ENCODE results near the gene KIF25. TPM values are rescaled to one million over a fixed set of nuclear protein-coding genes. Genes with fewer than 3 reads are reported as not detected.
A peak's percentile ranks its signal among the peaks of the same experiment; 100 is the strongest.

KIF25 gene
- total and polyA plus RNA-seq, 11 donors = 0.11 to 0.29 (median 0.16) TPM; not detected in 5

GRCh38 chr6:167962711-167963110, 34.8 kb upstream of the KIF25 start:
- Histone ChIP-seq H3K27ac (peak overlapping the region in 6 of 12 donors; percentile 4 to 44 (median 26)), H3K4me3 (no peak overlapping the region), H3K9me3 (no peaks in the 10 kb centered on the region), H3K4me1 (peaks cover 0 to 73% (median 13%) of the 10 kb centered on the region in 12 donors), H3K36me3 (peaks cover 0 to 73% (median 41%) of the 10 kb centered on the region in 9 donors), H3K27me3 (no peaks in the 10 kb centered on the region)
- intact Hi-C loops (cut with DNase I) = no loop called here
- DNase-seq = no peak
- peak in 3 of 4 donors; percentile 20 to 70 (median 31) for ATAC-seq
- 29 to 46% (median 40%) methylated on average over 5 of the region's 5 CpGs for WGBS, 4 donors
- TF ChIP-seq POLR2A (IDR thresholded peaks at IDR 0.05) (no peak), CTCF (IDR thresholded peaks at IDR 0.05) (no peak)

- Histone ChIP-seq H3K36me3 (peaks cover 0 to 76% (median 49%) of the 10 kb centered on the region in 9 donors), H3K4me3 (no peak overlapping the region), H3K9me3 (no peaks in the 10 kb centered on the region), H3K27ac (peak overlapping the region in 7 of 12 donors; percentile 23 to 80 (median 43)), H3K4me1 (peaks cover 0 to 69% (median 13%) of the 10 kb centered on the region in 12 donors), H3K27me3 (no peaks in the 10 kb centered on the region)
- DNase-seq (no peak), ATAC-seq (no peak)
- intact Hi-C loops (cut with DNase I) = no loop called here
- 83 to 90% (median 89%) methylated on average over 4 to 8 of the region's 8 CpGs for WGBS, 4 donors
- TF ChIP-seq CTCF (IDR thresholded peaks at IDR 0.05) = no peak
- TF ChIP-seq POLR2A (IDR thresholded peaks at IDR 0.05) = no peak
Measured at GRCh38 chr6:167963589-167964057, 33.8 kb upstream of the KIF25 start.

GRCh38 chr6:167965592-167966539, 31.6 kb upstream of the KIF25 start:
- no peak for TF ChIP-seq CTCF (IDR thresholded peaks at IDR 0.05)
- no peak for TF ChIP-seq POLR2A (IDR thresholded peaks at IDR 0.05)
- intact Hi-C loops (cut with DNase I) = loop anchor here in 3 of 10 donors (1.0 to 5.0 kb wide), 4 partner anchors 17 to 71 kb away; no protein-coding TSS in a partner anchor
- H3K36me3 ChIP-seq = peaks cover 0 to 93% (median 70%) of the 10 kb centered on the region in 9 donors
- no peaks in the 10 kb centered on the region for H3K9me3 ChIP-seq
- H3K4me3 ChIP-seq = peak overlapping the region in 2 of 12 donors; percentile 11 to 26
- H3K27me3 ChIP-seq = no peaks in the 10 kb centered on the region
- 65 to 80% (median 70%) methylated on average over 39 of the region's 39 CpGs for WGBS, 4 donors
- H3K27ac ChIP-seq = peak overlapping the region; percentile 34 to 88 (median 72)
- H3K4me1 ChIP-seq = peaks cover 0 to 54% (median 10%) of the 10 kb centered on the region in 12 donors
- ATAC-seq = peak; percentile 32 to 49 (median 46)
- DNase-seq = peak in 4 of 5 donors; percentile 41 to 60 (median 51)

GRCh38 chr6:167966540-167966905, 30.9 kb upstream of the KIF25 start:
- H3K9me3 ChIP-seq = no peaks in the 10 kb centered on the region
- WGBS, 4 donors = 62 to 82% (median 79%) methylated on average over 8 of the region's 8 CpGs
- no peaks in the 10 kb centered on the region for H3K27me3 ChIP-seq
- DNase-seq = no peak
- peak overlapping the region in 1 of 12 donors; percentile 26 for H3K4me3 ChIP-seq
- no peak for TF ChIP-seq CTCF (IDR thresholded peaks at IDR 0.05)
- TF ChIP-seq POLR2A (IDR thresholded peaks at IDR 0.05) = no peak
- H3K36me3 ChIP-seq = peaks cover 0 to 96% (median 70%) of the 10 kb centered on the region in 9 donors
- peaks cover 0 to 52% (median 10%) of the 10 kb centered on the region in 12 donors for H3K4me1 ChIP-seq
- intact Hi-C loops (cut with DNase I) = loop anchor here in 3 of 10 donors (1.0 to 5.0 kb wide), 4 partner anchors 17 to 71 kb away; no protein-coding TSS in a partner anchor
- H3K27ac ChIP-seq = peak overlapping the region in 11 of 12 donors; percentile 34 to 88 (median 73)
- ATAC-seq = peak; percentile 17 to 47 (median 21)

All from heart left ventricle (tissue), 16 donors.